Stimulated activated naive CD8-positive, alpha-beta T cell treated with anti-CD3 and anti-CD28 coated beads, Interleukin-15, Interleukin-2, amounts not matched to agents 100 U/mL and 50 U/mL, for 24 hours (primary cell): ENCODE data around the gene PLEKHJ1.

ENCODE experiments used
- ATAC-seq: fragments of 150-1000 bp; cut with Tn5 transposase; one replicate; pipeline ENCODE4 v1.10.0; 2021
- DNase-seq: peaks from one replicate; pipeline ENCODE4 v3.0.0; 2021

Gene PLEKHJ1

DNA sequence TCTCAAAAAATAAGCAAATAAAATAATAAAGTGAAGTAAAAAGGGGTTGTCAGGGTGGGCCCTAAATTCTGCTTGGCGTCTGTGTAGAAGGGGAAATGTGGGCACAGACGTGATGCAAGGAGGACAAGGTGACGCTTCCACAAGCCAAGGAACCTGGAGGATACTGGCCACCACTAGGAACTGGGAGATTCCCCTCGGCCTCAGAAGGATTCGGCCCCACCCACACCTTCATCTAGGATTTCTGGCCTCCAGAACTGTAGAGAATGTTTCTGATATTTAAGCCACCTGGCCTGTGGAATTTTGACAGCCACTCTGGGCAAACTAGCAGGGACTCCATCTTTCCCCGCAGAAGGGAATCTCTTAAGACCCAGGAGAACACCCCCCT lies 1.1 kb downstream of the PLEKHJ1 start:
- no peak for DNase-seq
- no peak for ATAC-seq

GRCh38 chr19:2233601-2234280 lies 2.4 kb downstream of the PLEKHJ1 start:
- no peak for ATAC-seq

DNA sequence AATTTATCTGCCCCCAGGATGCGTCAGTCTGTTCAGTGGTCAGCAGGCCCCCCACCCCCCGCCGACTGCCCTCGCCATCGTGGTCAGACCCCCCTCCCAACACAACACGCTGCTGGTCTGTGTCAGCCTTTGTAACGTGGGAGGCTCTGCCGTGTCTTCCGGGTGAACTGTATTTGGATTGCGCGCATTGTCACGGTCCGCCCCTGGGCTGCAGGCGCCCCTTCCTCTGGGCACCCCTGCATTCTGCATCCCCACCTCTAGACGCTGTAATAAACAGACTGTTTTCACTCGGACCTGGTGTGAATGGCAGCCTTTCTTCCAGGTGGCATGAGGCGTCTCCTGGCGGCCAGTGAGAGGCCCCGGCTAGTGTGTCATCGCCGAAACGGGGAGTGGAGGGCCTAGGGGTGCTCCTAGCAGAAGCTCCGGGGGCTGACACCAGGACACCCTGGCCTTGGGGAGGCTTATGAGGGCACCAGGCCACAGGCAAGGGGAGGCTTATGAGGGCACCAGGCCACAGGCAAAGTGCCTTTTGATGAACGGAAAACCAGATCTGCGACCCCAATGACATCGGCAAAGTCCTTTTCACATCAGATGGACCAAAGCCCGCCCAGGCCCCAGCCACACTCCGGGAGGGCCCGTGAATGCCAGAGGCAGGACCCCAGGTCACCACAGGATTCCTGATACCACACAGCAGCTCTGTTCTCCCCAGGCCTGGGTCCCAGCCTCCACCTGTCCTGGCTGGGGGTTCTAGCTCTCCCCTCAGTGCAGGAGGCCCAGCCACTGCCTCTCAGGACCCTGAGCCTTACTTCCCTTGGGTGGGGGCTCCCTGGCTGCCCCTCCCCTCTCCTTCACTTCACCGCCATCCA lies 3.6 kb downstream of the PLEKHJ1 start:
- ATAC-seq (no peak), DNase-seq (no peak)

More at GRCh38 chr19:2233601-2234280, 2.4 kb downstream of the PLEKHJ1 start:
- no peak for DNase-seq

- DNase-seq (no peak), ATAC-seq (no peak)
Measured at GRCh38 chr19:2231621-2232221, 4.4 kb downstream of the PLEKHJ1 start.

GRCh38 chr19:2230807-2231533 lies 5.2 kb downstream of the PLEKHJ1 start:
- DNase-seq (no peak), ATAC-seq (no peak)

DNA sequence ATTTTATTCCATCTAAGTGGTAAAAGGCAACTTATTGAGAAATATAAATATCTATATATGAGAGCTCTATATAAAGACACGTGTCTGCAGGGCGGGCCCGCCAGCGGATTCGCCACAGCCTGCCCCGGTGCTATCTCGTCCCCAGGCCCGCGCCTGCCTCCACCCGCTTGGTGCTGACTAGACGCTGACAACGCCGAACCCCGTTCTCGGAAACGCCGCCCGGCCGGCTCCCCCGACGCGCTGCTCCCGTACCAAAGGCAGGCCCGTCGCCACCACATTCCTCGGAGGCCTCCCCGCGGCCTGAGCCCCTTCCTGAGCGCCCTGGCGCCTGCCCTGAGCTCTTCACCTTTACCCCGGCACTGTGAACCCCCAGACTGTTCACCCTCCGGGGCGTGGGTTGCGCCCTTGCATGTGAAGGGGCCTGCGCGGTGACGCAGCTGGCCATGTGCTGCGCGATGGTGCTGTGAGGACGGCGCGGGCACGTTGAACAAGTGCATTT lies 6.0 kb downstream of the PLEKHJ1 start:
- no peak for ATAC-seq
- no peak for DNase-seq

DNA sequence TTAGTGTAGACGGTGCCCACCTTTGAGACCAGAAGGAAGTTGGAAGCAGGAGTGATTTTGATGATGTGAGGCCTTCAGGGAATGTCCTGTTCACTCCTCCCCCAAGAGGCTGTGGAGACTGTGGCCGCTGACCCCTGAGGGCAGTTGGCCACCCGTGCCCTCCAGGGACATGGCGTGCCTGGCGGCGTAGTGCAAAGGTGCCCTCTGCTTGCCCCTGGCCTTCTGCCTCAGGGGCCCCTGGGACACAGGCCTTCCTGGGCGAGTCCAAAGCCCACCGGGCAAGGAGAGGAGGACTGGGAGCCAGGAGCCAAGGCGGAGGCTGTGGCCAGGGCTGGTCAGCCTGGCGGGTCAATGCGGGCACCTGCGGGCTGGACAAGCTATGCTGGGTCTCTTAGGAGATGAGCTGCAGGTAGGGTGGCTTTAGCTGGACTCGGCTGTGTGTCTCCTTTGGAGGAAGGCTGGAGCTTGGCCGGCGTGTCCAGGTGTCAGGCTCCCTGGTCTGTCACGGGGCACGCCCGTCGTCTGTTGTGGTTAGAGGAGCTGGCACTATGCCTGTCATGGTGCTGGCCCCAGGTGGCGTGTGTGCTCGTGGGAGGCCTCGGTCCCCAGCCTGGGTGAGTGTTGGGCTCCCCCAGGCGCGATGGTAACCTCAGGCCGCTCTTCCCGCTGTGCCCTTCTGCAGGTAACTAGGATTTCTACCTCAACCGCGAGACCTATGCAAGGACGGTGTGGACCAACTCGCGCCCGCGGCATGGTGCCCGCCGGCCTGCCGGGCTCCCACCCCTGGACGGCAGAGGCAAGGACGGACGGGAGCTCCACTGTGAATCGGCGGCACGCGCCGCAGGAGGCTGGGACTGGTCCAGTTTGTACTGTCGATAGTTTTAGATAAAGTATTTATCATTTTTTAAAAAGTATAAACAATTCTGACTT lies 6.8 kb downstream of the PLEKHJ1 start:
- ATAC-seq (no peak), DNase-seq (no peak)

GRCh38 chr19:2228157-2229030 lies 7.7 kb downstream of the PLEKHJ1 start:
- ATAC-seq, result no peak
- no peak for DNase-seq

DNA sequence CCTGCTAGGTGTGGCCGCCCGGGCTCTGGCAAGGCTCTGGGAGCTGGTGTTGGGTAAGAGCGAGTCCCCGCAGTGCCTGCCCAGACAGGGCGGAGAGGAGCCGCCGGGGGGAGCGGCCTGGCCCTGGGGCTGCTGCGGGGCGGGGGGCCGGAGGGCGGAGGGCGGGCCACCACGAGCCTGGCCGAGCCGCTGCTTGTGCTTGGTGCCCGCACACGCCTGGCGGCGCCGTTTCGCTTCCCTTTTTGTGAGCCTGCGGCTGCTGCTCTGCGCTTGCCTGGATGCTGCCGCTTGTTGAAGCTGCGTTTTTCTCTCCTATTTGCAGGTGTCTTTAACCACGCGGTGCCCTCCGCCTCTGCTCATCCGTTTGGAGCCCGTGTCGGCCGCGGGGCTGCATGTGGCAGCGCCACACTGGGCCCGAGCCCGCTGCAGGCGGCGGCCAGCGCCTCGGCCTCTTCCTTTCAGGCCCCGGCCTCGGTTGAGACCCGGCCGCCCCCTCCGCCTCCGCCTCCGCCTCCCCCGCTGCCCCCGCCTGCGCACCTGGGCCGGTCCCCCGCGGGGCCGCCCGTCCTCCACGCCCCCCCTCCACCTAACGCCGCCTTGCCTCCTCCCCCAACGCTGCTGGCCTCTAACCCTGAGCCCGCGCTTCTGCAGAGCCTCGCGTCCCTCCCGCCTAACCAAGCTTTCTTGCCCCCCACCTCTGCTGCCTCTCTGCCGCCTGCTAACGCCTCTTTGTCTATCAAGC lies 8.5 kb downstream of the PLEKHJ1 start:
- ATAC-seq, result no peak
- no peak for DNase-seq

- no peak for ATAC-seq
Measured at GRCh38 chr19:2226840-2227360, 9.2 kb downstream of the PLEKHJ1 start.

GRCh38 chr19:2226051-2226839 lies 9.9 kb downstream of the PLEKHJ1 start:
- ATAC-seq, result no peak
- no peak for DNase-seq

More at GRCh38 chr19:2226840-2227360, 9.2 kb downstream of the PLEKHJ1 start:
- no peak for DNase-seq

DNA sequence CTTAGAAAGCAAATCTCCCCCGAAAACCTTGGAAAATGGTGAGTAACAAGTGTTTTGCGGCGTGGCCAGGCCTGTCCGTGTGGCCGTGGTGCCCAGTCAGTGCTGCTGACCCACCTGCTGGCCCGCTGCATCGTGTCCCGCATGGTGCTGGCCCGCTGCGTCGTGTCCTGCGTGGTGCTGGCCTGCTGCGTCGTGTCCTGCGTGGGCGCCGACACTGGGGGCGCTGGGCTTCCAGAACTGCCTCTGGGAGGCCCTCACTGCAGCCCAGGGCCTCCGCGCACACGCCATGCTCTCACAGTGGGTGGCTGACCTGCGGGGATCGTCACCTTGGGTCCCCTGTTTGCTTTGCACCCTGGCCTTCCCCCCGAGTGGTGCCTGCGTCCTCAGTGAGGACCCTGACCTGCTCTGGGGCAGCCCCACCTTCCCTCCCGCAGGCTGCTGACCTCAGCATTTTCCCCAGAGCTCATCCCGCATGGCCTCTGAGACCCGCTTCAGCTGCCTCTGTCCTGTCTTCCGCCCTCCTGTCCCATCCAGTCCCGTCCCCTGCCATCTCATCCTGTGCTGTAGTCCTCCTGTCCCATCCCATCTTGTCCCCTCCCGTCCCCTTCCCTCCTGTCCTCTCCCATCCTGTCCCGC lies 10.6 kb downstream of the PLEKHJ1 start:
- no peak for DNase-seq
- no peak for ATAC-seq

GRCh38 chr19:2224754-2225349 lies 11.3 kb downstream of the PLEKHJ1 start:
- no peak for DNase-seq
- ATAC-seq, result no peak

DNA sequence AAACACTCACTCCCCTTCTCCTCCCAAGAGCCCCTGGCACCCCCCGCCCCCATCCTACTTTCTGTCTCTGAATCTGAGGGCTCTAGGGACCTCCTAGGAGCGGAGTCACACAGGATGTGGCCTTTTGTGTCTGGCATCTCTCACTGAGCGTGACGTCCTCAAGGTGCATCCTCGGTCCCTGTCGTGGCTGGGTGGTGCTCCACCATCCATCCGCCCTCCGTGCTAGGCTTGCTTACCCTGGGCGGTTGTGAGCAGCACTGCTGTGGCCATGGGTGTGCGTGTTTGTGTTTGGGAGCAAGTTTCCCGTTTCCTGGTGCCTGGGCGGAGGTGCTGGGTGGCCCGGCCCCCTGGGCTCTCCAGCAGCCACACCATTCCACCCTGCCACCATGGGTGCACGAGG lies 12.2 kb downstream of the PLEKHJ1 start:
- no peak for DNase-seq
- peak; percentile 33 for ATAC-seq

GRCh38 chr19:2223391-2223790 lies 12.7 kb downstream of the PLEKHJ1 start:
- no peak for ATAC-seq

DNA sequence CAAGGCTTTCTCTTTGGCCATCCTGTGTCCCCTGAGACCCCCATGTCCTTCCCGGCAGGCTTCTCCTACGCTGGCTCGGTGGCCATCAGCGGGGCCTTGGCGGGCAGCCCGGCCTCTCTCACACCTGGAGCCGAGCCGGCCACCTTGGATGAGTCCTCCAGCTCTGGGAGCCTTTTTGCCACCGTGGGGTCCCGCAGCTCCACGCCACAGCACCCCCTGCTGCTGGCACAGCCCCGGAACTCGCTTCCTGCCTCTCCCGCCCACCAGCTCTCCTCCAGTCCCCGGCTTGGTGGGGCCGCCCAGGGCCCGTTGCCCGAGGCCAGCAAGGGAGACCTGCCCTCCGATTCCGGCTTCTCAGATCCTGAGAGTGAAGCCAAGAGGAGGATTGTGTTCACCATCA lies 14.2 kb downstream of the PLEKHJ1 start:
- ATAC-seq (no peak), DNase-seq (no peak)

More at GRCh38 chr19:2223391-2223790, 12.7 kb downstream of the PLEKHJ1 start:
- DNase-seq, result no peak

DNA sequence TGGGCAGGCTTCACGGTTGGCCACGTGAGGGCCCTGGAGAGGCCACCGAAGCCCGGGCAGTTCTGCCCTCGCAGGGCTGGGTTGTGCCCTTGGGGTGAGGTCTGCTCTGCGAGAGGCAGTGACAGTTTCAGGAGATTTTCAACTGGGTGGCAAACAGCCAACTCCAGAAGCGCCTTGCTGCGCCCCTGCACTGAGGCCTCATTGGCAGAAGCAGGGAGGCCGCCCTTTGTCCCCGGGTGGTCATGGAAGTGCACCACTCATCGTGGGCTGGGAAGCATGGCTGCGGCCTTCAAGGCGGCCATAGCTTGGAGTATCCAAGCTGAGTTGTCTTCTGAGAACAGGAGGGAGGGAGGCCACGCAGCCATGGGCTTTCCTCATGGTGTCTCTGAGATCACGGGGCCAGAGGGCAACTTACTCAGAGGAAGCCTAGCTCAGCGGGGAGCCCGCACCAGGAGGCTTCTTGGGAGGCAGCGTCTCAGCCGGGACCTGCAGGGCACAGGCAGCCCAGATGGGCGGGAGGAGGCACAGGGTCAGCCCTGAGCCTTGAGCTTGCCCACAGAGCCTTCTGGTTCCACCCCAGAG lies 14.8 kb downstream of the PLEKHJ1 start:
- DNase-seq, result no peak
- ATAC-seq, result no peak
